Left lung (tissue), 10 donors: ENCODE data around the gene NINJ2. TPM values are rescaled to one million over a fixed set of nuclear protein-coding genes. Genes with fewer than 3 reads are reported as not detected.

Experiments used
- ATAC-seq: fragments of 200-7000 bp; cut with Tn5 transposase; one replicate; pipeline ENCODE4 v1.9.1; 2020; ENCODE audit warnings: moderate library complexity
- DNase-seq, 4 donors: peaks; one replicate each; pipeline ENCODE4 v3.0.0-alpha.2; 2013 to 2020
- H3K27ac ChIP-seq, 2 donors: fragments of 200-600 bp; sonication (generic) in 1 of 2; one replicate each; pipeline versions ENCODE4 v1.5.0 to v1.8.0; 2020 to 2021
- H3K27me3 ChIP-seq, 2 donors: fragments of 200-600 bp; sonication (generic) in 1 of 2; one replicate each; pipeline versions ENCODE4 v1.5.0 to v1.8.0; 2020 to 2021
- H3K36me3 ChIP-seq, 2 donors: fragments of 200-600 bp; sonication (generic) in 1 of 2; one replicate each; pipeline versions ENCODE4 v1.5.0 to v1.8.0; 2020 to 2021
- H3K4me1 ChIP-seq, 2 donors: fragments of 200-600 bp; one replicate each; pipeline ENCODE4 v1.8.0; 2021
- H3K4me3 ChIP-seq, 2 donors: fragments of 200-600 bp; sonication (generic) in 1 of 2; one replicate each; pipeline versions ENCODE4 v1.5.0 to v1.8.0; 2020 to 2021; ENCODE audit warnings: mild to moderate bottlenecking in 1 of 2
- H3K9me3 ChIP-seq, 2 donors: fragments of 200-600 bp; sonication (generic) in 1 of 2; one replicate each; pipeline versions ENCODE4 v1.5.0 to v1.8.0; 2020 to 2021
- intact Hi-C, 2 donors: fragments of 100-400 bp; cut with DNase I; formaldehyde crosslinking; loops; one replicate each; pipeline versions ENCODE4 v1.11.2 to v1.14.2; 2022
- polyA plus RNA-seq, 6 donors: library from polyadenylated mRNA; unstranded; fragments of 120-200 nt; gene quantifications; one replicate each; pipeline ENCODE4 v1.2.1, GENCODE V29; 2013; ENCODE audit not compliant: insufficient read length in 6 of 6
- total RNA-seq, 2 donors: library from RNA; stranded (reverse); fragmentation: NEBNext Ultra II Directional; extraction: Animal tissue kit (Norgen Biotek cat#: 25700); gene quantifications; one replicate each; pipeline ENCODE4 v1.2.1, GENCODE V29; 2021
- TF ChIP-seq, protein P1 (sequence below), 2 donors: fragments of 200-600 bp; sonication (generic) in 1 of 2; IDR thresholded peaks; one replicate each; pipeline versions ENCODE4 v1.5.0 to v1.8.0; 2021; ENCODE audit warnings: antibody characterized with exemption in 2 of 2
- donor health status: DM: no; HTN: yes; CAD: no.
- donor health status: DM: no; HTN: no; CAD: no.

The NINJ2 gene
- total and polyA plus RNA-seq, 8 donors: 1.2 to 18.0 (median 2.8) TPM

DNA sequence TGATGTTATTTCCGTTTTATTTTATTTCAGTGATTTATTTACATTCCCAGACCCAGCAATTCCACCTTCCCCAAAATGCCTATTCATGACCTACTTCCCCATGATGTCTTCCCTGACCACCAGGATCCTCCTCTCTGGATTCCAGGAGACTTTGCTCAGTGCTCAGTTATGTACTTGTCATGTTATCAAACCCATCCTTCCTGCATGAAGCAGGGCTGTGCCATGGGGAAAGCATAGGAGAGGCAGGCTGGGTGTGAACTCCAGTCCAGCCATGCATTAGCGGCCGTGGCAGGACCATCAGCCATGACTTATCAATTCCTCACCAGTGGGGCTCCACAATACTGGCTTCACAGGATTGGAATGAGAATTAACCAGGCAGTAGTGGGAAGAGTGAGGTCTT is 145.7 kb downstream of the NINJ2 start:
- ATAC-seq (no peak), DNase-seq (no peak)
- Histone ChIP-seq H3K27ac (no peak overlapping the region), H3K4me1 (no peaks in the 10 kb centered on the region), H3K9me3 (no peaks in the 10 kb centered on the region), H3K27me3 (peaks cover 0 to 30% of the 10 kb centered on the region in 2 donors), H3K36me3 (no peaks in the 10 kb centered on the region), H3K4me3 (no peak overlapping the region)
- intact Hi-C loops: no loop called here
- TF ChIP-seq, protein P1, sequence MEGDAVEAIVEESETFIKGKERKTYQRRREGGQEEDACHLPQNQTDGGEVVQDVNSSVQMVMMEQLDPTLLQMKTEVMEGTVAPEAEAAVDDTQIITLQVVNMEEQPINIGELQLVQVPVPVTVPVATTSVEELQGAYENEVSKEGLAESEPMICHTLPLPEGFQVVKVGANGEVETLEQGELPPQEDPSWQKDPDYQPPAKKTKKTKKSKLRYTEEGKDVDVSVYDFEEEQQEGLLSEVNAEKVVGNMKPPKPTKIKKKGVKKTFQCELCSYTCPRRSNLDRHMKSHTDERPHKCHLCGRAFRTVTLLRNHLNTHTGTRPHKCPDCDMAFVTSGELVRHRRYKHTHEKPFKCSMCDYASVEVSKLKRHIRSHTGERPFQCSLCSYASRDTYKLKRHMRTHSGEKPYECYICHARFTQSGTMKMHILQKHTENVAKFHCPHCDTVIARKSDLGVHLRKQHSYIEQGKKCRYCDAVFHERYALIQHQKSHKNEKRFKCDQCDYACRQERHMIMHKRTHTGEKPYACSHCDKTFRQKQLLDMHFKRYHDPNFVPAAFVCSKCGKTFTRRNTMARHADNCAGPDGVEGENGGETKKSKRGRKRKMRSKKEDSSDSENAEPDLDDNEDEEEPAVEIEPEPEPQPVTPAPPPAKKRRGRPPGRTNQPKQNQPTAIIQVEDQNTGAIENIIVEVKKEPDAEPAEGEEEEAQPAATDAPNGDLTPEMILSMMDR (IDR thresholded peaks at IDR 0.05): no peak

Other genes starting within 250 kb of the NINJ2 start
- 10 to 100 TPM; 31.4 to 34.0 TPM for gene B4GALNT3, start 203.5 kb downstream of the NINJ2 start, total RNA-seq
- gene B4GALNT3, start 203.5 kb downstream of the NINJ2 start, polyA plus RNA-seq: 1 to 10 TPM; 2.7 to 7.7 (median 4.4) TPM
- 100 to 1,000 TPM; 185 to 245 TPM for gene WNK1, start 89.1 kb upstream of the NINJ2 start, total RNA-seq
- gene WNK1, start 89.1 kb upstream of the NINJ2 start, polyA plus RNA-seq: 100 to 1,000 TPM in 5 of 6 donors, 10 to 100 TPM in 1; 94.4 to 116 (median 108) TPM